HG02678 (cell line): ENCODE measurements around the gene CHRNA3.
"Not testable (repeated sequence)": the region's sequence is repeated elsewhere in the genome, so short reads cannot be mapped to it uniquely, and the experiment has no call there.

Experiments
- ATAC-seq: cut with Tn5 transposase; IDR thresholded peaks from one replicate; pipeline ENCODE4 v1.9.1; 2021; ENCODE audit warnings: mild to moderate bottlenecking, moderate library complexity; ENCODE audit not compliant: unreplicated experiment

The CHRNA3 gene

DNA sequence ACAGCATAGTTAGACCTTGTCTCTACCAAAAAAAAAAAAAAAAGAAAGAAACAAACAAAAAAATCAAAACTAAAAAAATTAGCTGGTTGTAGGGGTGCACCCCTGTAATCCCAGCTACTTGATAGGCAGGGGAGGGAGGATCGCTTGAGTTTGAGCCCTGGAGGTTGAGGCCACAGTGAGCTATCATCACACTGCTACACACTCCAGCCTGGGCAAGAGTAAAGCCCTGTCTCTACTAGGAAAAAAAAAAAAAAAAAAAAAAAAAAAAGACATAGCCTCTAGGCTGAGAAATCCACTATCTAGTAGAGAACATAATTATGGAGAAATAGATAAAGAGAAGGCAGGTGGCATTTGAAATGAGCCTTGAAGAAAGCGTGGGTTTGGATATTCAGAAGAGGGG lies 57.7 kb downstream of the CHRNA3 start:
- no peak for ATAC-seq

DNA sequence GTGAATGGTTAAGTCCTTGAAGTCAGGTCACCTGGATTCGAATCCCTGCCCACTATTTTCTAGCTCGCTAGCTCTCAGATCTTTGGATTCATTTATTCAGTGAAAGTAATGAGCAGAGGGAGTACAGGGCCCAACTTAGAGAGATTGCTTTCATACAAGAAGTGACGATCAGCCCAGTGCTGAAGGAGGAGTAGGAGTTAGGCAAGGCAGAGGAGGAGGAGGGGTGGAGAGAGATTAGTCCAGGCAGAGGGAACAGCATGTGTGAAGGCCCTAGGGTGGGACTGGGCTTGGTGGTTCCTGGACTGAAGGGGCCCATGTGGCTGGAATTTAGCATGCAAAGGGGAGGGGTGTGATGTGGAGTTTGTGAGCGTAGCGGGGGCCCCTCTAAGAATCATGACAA lies 59.3 kb downstream of the CHRNA3 start:
- no peak for ATAC-seq

DNA sequence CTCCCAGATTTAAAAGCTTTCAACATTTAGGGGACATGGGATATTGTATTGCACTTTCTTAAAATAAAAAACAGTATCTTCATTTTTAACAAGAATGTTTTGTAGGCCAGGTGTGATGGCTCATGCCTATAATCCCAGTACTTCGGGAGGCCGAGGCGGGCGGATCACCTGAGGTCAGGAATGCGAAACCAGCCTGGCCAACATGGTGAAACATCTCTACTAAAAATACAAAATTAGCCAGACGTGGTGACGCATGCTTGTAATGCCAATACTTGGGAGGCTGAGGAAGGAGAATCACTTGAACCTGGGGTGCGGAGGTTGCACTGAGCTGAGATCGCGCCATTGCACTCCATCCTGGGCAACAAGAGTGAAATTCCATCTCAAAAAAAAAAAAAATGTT lies 60.6 kb downstream of the CHRNA3 start:
- not testable (repeated sequence) for ATAC-seq

DNA sequence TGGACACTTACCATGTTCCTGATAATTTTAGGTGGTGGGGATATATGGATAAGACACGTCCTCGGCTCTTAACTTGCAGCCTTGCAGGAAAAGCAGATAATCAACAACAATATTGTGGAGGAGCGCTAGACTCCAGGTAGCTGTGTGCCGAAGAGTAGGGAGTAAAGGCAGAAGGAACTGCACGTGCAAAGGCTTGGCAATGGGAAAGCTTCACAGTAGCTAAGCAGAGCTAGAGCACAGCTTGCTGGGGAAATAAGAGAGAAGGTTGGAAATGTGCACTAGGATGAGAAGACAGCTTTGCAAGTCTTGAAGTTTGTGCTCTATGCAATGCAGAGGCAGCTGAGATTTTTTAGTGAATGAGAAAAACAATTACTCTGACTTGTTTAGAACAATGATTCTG lies 68.2 kb downstream of the CHRNA3 start:
- ATAC-seq: no peak

DNA sequence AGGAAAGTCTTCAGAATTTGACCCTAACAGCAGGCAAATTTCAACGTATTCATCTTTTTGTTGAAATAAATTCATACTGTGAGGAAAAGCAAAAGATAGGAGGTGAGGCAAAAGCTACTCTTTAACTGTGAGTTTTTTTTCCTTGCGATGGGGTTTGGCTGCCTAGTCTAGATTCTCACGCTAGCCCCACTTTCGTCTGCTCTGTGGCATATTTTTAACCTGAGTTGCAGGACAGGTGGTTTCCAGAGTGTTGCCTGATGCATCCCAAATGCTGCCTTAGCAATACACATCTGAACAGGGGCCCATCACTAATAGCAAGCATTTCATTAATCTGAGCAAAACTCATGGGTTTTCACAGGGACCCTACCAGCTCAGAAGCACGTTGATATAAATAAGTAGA lies 68.9 kb downstream of the CHRNA3 start:
- no peak for ATAC-seq

DNA sequence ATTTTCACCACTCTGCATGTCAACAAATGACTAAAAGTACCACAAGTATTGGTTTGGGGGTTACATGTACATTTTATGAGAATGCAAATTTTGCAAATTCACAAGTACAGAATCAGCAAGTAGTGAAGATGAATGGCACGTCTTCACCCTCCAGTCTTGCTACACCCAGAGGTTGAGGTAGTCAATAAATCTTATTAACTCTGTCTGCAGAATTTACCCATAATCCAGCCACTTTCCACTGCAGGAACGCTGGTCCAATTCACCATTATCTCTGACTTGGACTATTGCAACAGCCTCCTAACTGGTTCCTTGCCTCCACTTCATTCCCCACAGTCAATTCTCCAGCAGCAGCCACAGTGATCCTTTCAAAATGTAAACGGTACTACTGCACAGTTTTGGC lies 70.0 kb downstream of the CHRNA3 start:
- ATAC-seq: no peak

- no peak for ATAC-seq
Observed at GRCh38 chr15:78550194-78550593, 70.6 kb downstream of the CHRNA3 start.
